Hematopoietic multipotent progenitor cell (in vitro differentiated cells): ENCODE data around the gene ARNT2. TPM values are rescaled to one million over a fixed set of nuclear protein-coding genes. Genes with fewer than 3 reads are reported as not detected.
A peak's percentile ranks its signal among the peaks of the same experiment; 100 is the strongest.

ENCODE experiments used
- DNase-seq, 3 donors: peaks; one replicate each; pipeline ENCODE4 v3.0.0-alpha.2; 2011 to 2015; ENCODE audit warnings: low read depth in 2 of 3, low spot score in 2 of 3
- total RNA-seq: library from RNA; depleted of rRNA; stranded (reverse); fragments of >200 nt; gene quantifications from one replicate; pipeline ENCODE4 v1.2.3, GENCODE V29; 2012

ARNT2 gene
- total RNA-seq, 1 donor: 0.54 TPM

DNA sequence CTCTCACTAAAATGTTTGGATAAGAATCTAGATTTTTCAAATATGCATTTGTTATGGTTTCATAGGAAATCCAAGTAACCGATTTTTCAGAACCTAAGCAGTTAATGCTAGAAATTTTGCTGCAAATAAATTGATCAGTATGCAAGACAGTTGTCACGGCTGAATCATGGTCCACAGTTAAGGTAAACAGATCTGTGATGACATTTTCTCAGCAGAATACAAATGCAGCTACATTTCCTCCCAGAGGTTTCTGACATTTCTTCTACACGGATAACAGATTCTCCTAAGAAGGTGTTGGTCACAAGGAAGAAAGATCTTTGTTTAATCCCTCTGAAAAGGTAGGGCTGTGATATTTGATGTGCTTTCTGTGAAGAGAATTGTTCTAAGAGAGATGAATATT, 36.9 kb downstream of the ARNT2 start:
- no peak for DNase-seq

DNA sequence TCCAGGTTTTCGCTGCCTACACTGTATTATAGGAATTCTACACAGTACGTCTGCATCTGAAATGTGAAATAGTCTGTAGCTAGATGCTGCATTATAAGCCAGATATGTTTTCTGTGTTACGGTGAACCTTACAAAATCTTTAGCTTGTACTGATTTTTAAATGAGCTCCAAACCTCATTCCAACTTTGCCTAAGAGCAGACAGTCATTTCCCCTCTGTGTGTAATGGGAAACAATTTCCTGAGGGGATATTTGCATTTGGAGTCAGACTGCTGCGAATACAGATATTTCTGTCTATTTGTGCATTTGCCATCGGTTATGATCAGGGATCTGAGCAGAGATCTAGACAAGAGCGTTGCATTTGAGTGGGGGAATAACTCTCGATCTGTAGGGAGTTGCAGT, 37.5 kb downstream of the ARNT2 start:
- DNase-seq: no peak

DNA sequence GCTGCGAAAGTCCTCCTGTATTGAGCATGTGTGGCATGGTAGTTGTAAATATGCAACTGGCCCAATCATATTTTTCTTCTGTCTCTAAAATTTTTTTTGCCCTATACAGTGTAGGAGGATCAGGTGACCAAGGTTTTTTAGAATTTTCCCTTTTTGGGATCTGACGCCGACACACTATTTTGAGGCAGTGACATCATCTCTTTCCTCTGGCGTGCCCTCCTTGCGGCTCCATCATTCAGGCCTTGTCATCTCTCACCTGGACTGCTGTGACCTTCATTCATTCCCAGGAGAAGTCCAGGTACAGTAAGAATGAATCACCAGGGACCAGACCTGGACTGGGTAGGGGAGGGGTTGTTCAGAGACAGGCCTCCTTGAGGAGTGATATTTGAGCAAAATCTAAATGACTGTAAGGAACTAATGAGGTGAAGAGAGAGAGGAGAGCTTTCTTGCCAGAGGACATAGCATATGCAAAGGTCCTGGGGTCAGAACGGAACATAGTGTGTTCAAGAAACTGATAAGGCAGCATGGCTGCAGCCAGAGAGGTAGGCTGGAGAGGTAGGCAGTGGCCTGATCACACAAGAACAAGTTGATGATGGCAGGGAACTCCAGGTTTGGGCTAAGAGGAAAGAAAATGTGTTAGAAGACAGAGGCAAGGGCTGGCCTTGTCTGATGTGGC, 38.7 kb downstream of the ARNT2 start:
- no peak for DNase-seq

DNA sequence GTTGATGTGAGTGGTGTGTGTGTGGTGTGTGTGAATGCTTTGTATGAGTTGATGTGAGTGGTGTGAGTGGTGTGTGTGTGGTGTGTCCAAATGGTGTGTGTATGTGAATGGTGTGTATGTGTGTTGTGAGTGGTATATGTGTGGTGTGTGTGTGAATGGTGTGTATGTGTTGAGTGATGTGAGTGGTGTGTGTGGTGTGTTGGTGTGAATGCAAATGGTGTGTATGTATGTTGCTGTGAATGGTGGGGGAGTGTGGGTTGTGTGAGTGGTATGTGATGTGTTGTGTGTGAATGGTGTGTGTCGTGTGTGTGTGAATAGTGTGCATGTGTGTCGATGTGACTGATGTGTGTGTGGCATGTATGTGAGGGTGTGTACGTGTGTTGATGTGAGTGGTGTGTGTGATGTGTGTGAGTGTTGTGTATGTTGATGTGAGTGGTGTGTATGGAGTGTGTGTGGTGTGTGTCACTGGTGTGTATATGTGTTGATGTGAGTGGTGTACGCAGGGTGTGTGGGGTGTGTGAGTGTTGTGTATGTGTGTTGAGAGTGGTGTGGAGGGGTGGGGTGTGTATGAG, 40.6 kb downstream of the ARNT2 start:
- DNase-seq: no peak

DNA sequence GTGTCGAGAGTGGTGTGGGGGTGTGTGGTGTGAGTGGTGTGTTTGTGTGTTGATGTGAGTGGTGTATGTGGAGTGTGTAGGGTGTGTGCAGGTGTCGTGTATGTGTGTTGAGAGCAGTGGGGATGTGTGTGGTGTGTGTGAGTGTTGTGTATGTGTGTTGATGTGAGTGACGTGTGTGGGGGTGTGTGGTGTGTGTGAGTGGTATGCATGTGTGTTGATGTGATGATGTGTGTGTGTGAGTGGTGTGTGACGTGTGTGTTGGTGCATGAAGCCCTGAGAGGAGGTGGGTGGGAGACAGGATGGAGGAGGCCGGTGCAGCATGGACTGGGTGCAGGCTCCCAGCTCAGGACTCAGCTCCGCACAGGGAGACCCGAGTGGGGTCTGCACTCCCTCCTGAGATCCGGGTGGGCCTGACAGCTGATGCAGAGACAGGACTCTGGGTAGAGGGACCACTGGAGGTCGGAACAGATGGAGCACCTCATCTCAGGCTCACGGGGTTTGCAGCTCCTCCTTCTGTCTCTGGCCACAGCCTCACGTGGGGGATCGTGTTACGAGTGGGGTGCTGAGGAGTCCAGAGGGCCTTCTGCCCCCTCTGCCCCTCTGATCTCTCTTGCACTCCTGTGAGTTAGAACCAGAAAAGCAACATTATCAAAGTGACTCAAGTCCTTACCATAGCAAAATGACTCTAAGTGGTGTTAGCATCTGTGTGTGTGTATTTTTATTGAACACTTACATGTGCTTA, 41.3 kb downstream of the ARNT2 start:
- no peak for DNase-seq

DNA sequence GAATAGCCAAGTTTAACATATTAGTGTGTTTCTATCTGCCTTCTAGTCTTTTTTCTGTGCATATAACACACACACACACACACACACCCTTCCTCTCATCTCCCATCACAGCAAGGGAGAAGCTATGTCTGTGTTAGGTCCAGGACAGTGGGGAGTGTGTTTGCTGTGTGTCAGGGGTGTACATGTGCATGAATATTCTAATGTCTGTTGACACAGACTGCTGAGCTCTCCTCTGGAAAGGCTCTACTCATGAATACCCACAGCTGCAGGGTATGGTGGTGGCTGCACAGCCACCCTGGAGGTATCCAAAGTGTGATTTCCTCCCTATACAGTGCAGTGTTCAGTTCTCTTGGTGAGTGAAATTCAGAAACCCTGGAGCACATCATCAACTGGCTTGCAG, 42.9 kb downstream of the ARNT2 start:
- DNase-seq: no peak

DNA sequence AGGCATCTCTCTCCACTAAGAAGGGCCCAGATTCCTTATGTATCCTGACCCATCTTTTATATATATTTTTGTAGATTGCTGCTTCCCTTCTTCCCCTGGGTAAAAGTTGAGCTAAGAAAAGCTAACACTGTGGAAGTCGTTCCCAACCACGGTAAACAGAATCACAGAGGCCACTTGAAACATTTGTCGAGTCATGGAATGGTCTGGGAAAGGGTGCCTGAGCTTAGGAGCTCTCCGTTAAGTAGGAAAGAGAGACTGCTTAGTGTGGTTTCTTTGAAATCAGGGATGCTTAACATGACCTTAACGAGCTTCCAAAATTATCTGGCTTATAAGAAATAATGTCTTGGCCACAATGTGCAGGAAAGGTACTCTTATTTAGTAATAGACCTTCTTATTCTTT, 45.6 kb downstream of the ARNT2 start:
- DNase-seq: no peak

DNA sequence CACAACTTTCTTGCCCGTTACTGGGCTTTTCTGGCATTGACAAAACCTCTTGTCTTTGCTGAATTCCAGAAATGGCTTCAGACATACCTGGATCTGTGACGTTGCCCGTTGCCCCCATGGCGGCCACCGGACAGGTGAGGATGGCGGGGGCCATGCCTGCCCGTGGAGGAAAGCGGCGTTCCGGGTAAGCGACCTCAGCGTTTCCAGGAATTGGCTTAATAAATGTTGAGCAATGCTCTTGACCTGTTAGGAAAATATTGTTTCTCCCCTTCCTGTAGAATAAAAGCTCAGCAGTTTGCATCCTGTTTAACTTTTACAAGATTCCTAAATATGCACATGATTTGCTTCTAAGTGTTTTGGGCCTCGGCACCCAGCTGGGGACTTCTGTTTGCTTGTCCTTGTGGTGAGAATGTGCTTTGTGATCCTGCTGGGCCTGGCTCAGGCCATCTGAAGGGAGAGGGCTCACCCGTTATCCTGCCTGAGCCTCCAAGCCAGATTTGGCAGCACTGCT, 46.7 kb downstream of the ARNT2 start:
- DNase-seq: no peak

DNA sequence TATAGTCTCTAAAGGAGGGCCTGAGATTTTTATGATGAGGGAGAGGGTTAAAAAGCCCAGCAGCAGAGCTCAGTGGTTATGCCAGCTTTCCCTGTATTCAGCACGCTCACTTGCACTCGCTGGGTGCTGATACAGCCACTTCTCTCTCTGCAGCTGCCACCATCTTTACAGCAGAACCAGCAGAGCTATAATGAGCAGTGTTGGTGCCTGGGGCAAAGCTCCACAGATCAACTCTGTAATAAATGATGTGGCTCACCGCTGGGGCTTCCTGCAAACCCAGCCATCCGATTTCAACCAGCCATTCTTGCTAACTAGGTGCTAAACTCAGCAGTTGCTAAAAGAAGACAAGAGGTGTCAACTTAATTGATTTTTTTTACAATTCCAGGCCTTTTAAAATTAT, 48.0 kb downstream of the ARNT2 start:
- no peak for DNase-seq

DNA sequence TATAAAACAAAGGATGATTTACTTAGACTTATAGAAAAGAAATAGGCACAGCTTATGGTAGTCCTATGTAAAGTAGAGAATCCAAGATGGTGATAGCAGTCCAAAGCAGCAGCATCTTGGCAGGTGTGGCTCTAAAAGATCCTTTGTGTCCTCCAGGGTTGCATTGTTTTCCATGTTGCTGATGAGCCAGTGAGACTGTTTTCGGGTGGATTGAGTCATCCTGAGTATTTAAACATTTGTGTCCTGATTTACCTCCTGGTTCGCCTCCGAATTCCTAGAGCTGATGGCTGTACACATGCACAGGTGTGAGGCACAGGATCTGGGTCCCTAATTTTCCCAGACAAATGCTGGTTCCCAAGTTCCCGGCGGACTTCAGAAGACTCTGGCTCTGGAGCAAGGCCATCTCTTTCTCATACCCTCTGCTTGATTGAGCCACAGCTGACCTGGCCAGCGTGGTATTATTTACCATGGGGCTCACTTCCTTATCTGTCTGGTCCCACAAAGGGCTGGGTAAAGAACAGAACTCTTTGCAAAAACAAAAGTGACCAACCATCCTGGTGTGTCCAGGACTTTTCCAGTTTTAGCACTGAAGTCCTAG, 51.0 kb downstream of the ARNT2 start:
- DNase-seq: no peak

DNA sequence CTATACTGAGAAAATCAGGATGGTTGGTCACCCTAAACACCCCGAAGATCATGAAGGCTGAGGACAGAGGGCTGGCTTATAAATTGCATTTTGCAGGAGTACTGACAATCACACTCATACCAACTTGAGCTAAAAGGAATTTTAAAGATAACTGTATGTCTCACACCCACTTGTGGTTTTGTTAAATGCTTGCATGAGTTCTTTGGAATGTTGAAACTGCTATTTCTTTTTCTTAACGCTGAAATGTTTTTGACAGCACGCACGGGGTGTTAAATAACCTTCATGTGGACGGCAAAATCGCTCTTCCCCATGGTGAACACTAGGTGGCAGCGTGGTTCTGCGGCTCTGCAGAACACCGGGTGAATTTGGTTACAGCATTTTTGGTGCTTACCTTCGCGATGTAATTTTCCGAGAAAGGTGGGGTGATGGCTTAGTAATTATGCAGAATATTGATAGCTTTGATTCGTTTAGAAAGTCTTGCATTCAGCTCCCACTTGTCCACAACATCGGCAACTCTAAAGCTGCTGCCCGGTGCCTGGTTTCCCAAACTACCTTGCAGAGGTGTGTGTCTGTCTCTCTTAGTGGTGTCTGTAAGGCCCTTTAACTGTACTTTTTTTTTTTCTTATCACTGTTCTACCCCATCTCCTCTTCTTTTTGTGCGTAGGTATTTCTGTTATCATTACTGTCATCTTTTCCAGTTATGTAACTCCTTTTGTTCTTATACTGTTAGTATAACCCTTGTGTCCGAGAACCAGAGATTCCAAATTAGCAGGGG, 51.7 kb downstream of the ARNT2 start:
- peak; percentile 38 to 79 (median 68) for DNase-seq

DNA sequence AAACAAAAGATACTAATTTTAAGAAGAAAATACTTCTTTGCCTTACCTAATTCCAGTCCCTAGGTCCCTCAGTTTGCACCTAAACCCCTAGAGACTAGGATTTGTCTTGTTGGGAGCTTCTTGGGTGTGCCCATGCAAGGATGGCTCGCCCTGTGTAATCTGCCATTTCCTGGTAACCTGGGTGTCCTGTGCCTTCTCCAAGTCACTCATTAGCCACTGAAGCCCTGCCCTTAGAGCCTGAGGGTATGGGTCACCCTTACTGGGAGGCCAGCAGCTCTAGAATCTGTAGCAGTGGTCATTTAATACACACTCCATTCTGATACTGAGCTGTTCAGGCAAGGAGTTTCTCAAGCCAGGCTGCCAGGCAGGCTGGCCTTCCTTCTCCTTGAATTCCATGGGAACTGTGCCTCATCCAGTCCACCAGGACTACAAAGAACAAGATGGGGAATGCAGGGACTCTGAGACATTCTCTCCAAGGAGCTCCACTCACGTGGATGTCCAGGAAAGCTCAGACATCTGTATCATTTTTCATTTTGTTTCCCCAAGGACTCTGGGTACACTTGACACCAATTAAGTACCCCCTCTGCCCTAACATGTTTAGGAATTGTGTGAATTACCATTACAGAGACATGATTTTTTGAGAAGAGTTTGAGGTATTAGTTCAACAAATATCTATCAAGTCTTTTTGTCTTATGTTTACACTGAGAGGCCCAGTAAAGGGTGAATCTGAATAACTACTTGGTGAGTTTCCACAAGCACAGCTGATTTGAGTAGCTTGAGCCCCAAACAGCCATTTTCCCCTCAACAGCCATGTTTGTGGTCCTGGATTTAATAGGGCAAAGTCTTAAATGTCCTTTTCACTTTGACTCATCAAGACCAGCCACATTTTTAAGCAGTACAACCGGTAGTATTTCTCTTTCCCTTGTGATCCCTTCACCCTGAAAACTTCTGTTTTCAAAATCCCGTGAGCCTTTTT, 52.6 kb downstream of the ARNT2 start:
- DNase-seq: no peak

DNA sequence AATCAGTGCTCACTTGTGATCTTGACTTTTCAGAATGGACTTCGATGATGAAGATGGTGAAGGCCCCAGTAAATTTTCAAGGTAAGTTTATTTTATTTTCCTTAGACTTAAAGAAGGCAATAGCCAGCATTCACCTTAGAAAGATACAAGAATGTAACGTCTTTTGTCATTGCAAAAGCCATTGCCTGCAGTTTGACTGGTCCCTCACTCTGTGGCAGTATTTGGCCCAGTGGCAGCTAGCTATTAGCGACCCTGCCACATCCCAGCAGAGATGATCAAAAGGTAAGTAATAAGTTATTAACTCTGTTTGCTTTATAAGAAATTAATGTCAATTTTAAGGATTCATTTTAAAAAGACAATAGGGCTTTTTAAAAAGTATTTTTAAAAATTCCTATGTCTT, 53.7 kb downstream of the ARNT2 start:
- no peak for DNase-seq

DNA sequence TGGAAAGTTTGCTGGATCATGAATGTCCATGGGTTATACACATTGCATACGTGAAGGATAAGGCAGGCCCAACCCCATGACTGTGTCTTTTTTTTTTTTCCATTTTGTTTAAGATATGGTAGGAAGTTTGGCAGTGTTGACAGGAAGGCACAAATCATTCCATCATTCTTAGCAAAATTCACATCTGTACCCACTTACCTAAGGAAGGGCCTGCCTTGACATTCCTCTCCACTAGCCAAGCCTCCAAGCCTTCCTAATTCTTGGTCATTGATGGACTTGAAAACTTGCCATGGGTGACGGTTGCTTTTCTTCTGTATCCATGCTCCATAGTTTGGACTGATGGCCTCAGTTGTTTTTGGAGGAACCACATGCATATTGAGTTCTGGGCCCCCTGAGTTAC, 54.4 kb downstream of the ARNT2 start:
- DNase-seq: no peak

DNA sequence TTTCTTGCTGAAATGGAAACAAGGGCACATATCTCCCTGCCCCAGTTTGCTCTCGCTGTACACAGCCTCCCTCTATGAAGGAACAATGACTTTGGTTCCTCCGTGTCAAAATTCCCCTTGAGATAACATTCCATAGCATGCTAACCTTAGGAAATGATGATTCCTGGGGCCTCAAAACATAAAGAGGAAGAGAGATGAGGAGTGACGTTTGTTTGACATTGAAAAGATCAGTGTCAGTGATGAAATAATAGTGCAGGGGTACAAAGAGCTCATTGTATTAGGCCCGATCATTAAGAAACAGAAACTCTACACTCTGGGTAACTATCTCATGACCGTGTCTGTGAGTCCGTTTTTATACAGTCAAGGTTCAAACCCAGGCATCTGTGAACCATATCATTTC, 55.2 kb downstream of the ARNT2 start:
- no peak for DNase-seq

DNA sequence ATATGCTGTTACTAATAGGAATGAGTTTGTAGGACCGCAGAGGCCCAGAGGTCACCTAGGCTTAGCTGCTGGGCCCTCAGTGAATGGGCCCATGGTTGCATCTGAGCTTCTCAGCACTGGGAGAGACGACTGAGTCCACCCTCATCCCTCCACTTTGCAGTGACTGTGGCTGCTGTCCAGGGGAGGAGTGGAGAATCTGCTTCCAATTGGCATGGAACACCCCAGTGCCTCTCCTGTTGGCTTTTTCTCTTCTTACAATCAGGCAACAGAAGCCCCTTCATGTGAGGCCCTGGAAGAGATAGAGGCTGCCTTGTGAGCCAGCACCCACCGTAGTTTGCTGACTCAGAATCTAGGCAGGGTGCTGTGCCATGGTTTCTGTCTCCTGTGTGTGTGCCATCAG, 55.6 kb downstream of the ARNT2 start:
- DNase-seq: no peak

DNA sequence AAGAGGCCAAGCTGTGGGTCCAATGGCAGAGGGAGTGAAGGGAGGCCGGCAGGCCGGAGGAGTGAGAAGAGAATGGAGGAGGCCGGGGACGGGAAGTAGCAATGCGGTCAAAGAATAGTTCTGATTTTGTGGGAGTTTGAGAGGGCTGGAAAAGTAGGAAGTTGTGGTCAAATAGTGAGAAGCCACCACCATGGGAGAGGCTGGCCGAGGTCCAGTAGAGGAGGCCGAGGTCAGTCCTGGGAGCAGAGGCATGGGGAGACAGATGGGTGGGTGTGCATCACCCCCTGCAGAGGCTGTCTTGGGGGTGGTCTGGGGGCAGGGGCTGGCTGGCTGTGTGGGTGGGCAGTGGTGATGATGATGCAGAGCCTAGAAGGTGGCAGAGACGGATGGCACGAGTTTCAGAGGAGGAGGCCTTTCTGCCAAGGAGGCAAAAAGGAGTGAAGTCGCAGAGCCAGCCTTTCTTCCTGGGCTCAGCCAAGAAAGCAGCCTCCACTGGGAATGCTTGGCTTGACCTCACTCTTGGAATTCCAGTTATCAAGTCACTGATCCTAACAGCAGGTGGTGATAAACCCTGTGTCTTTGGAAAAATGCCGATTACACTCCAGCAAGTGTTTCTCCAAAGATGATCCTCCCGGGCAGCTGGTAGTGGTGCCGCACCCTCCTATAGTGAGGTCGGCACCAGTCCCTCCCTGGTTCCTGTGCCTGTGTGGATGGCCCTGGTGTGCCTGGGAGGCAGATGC, 57.3 kb downstream of the ARNT2 start:
- DNase-seq: no peak

DNA sequence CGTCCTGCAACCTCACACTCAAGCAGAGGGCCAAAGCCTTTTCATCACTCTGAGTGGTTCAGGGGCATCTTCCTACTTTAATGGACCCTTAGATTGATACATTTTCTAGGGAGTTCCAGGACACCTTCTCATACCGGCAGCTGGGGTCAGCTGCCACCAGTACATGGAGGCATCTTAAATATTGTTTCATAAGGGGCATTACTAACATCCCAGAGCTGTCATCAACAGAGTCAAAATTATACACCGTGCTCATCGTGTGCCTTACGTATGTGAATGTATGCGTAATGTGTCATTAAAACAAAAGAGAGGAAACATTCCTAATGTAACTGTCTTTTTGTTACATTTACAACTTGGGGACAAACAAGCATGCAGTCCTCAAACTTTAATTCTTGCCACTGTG, 57.9 kb downstream of the ARNT2 start:
- DNase-seq: no peak
